Esophagus muscularis mucosa (tissue), 4 donors: ENCODE data around the gene NRP1. TPM values are rescaled to one million over a fixed set of nuclear protein-coding genes. Genes with fewer than 3 reads are reported as not detected.

Experiments
- DNase-seq: peaks from one replicate; pipeline ENCODE4 v3.0.0-alpha.2; 2017; ENCODE audit errors: extremely low spot score
- H3K27ac ChIP-seq, 4 donors: fragments of 200-600 bp; sonication (generic); replicated peaks in 1 of 4; 1 replicate in 3 of 4; 2 replicates in 1 of 4; pipeline ENCODE4 v1.5.1; 2016 to 2019; ENCODE audit warnings: mild to moderate bottlenecking in 1 of 4
- H3K27me3 ChIP-seq, 4 donors: fragments of 200-600 bp; sonication (generic); one replicate each; pipeline versions ENCODE4 v1.5.1 to v1.6.0; 2016 to 2019
- H3K36me3 ChIP-seq, 4 donors: fragments of 200-600 bp; sonication (generic); one replicate each; pipeline ENCODE4 v1.5.1; 2016 to 2019
- H3K4me1 ChIP-seq, 4 donors: fragments of 200-600 bp; sonication (generic); one replicate each; pipeline ENCODE4 v1.5.1; 2016 to 2019
- H3K4me3 ChIP-seq, 4 donors: fragments of 200-600 bp; sonication (generic); 1 replicate in 2 of 4; 2 replicates in 2 of 4; pipeline ENCODE4 v1.5.1; 2016 to 2019; ENCODE audit warnings: mild to moderate bottlenecking in 4 of 4, moderate library complexity in 1 of 4
- H3K9me3 ChIP-seq, 4 donors: fragments of 200-600 bp; sonication (generic); 1 replicate in 3 of 4; 2 replicates in 1 of 4; pipeline ENCODE4 v1.5.1; 2016 to 2019
- EP300 ChIP-seq: sonication (generic); formaldehyde crosslinking; IDR thresholded peaks from one replicate; pipeline ENCODE4 v1.6.1; 2017; ENCODE audit warnings: antibody characterized with exemption
- POLR2A ChIP-seq: fragments of 450-650 bp; IDR thresholded peaks from one replicate; pipeline ENCODE4 v1.6.1; 2017; ENCODE audit warnings: antibody characterized with exemption, moderate library complexity, mild to moderate bottlenecking, low read depth
- POLR2AphosphoS5 ChIP-seq, 2 donors: sonication (generic); formaldehyde crosslinking; IDR thresholded peaks; one replicate each; pipeline ENCODE4 v1.6.1; 2017; ENCODE audit warnings: antibody characterized with exemption in 2 of 2
- WGBS: methylation state at CpG from one replicate; pipeline ENCODE4 v1.1.5; 2018; 5-methylcytosine and 5-hydroxymethylcytosine counted together
- intact Hi-C: fragments of 100-400 bp; cut with DNase I; formaldehyde crosslinking; loops from one replicate; pipeline ENCODE4 v1.15.1; 2023
- total RNA-seq, 4 donors: library from RNA; depleted of rRNA; stranded (reverse); fragments of >200 nt; gene quantifications; one replicate each; pipeline versions ENCODE4 v1.1.0 to v1.2.1, GENCODE V29; 2016
- TF ChIP-seq, protein P1 (sequence below), 3 experiments: fragments of 200-600 bp in 2 of 3; fragments of 450-650 bp in 1 of 3; sonication (generic) in 2 of 3; IDR thresholded peaks; one replicate each; pipeline ENCODE4 v1.5.1; 2017 to 2019; ENCODE audit warnings: antibody characterized with exemption in 3 of 3, mild to moderate bottlenecking in 2 of 3, moderate library complexity in 1 of 3

Gene NRP1
- total RNA-seq, 4 donors from 2014 or later, result 36.5 to 64.4 (median 54.1) TPM

DNA sequence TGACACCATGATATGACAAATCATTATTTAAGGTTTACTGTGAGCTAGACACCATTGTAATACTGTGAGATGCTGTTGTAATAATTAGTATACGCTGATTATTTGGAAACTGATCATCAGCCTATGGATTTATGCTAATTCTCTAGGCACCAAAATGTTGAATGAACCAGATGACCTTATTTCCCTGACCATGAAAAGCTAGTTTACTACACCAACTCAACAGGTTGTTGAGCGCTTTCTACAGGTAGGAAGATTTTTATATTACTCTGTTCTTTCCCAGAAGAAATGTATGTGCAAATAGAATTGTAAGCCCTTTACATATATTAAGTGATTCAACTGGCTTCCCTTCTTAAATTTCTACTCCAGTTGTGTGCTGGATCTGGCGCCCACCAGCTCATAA, 6.2 kb downstream of the NRP1 start:
- no peak for TF ChIP-seq POLR2A
- no peak for TF ChIP-seq EP300
- no peak for TF ChIP-seq POLR2AphosphoS5 (IDR thresholded peaks at IDR 0.05)
- TF ChIP-seq, protein P1, sequence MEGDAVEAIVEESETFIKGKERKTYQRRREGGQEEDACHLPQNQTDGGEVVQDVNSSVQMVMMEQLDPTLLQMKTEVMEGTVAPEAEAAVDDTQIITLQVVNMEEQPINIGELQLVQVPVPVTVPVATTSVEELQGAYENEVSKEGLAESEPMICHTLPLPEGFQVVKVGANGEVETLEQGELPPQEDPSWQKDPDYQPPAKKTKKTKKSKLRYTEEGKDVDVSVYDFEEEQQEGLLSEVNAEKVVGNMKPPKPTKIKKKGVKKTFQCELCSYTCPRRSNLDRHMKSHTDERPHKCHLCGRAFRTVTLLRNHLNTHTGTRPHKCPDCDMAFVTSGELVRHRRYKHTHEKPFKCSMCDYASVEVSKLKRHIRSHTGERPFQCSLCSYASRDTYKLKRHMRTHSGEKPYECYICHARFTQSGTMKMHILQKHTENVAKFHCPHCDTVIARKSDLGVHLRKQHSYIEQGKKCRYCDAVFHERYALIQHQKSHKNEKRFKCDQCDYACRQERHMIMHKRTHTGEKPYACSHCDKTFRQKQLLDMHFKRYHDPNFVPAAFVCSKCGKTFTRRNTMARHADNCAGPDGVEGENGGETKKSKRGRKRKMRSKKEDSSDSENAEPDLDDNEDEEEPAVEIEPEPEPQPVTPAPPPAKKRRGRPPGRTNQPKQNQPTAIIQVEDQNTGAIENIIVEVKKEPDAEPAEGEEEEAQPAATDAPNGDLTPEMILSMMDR (IDR thresholded peaks at IDR 0.05), result no peak
- no peak for DNase-seq
- Histone ChIP-seq H3K36me3 (peaks cover 0 to 31% (median 9%) of the 10 kb centered on the region in 4 donors), H3K27me3 (no peaks in the 10 kb centered on the region), H3K4me3 (no peak overlapping the region), H3K4me1 (peaks cover 58 to 92% (median 81%) of the 10 kb centered on the region in 4 donors), H3K9me3 (no peaks in the 10 kb centered on the region), H3K27ac (peak overlapping the region; percentile 5 to 47 (median 32))
- WGBS, result 94% methylated on average over 3 of the region's 3 CpGs
- intact Hi-C loops, result no loop called here

DNA sequence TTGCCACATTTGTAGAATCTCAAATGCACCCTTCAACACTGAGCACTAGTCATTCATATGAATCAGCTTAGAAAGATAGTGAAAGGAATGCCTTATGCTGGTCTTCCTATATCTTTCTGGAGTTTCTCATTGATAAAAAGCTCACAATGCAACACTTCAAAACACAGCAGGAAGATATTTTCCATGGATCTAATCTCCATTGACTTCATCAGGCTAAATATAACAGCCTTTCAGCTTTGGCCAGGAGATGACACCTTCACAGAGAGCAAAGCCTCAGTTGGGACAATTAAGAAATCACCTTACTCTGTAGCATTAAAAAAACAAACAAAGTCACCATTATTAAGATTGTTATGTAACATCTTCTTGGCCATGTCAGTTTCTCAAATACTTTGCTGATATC, 6.7 kb downstream of the NRP1 start:
- no peak overlapping the region for H3K4me3 ChIP-seq
- no peak for DNase-seq
- no peaks in the 10 kb centered on the region for H3K27me3 ChIP-seq
- H3K36me3 ChIP-seq, result peaks cover 0 to 31% (median 9%) of the 10 kb centered on the region in 4 donors
- H3K27ac ChIP-seq, result peak overlapping the region; percentile 5 to 47 (median 32)
- intact Hi-C loops, result no loop called here
- TF ChIP-seq EP300 (no peak), POLR2AphosphoS5 (IDR thresholded peaks at IDR 0.05) (no peak), POLR2A (no peak)
- TF ChIP-seq, protein P1 (IDR thresholded peaks at IDR 0.05), result peak; percentile 28 to 35 (median 31)
- H3K4me1 ChIP-seq, result peaks cover 58 to 89% (median 76%) of the 10 kb centered on the region in 4 donors
- no peaks in the 10 kb centered on the region for H3K9me3 ChIP-seq

DNA sequence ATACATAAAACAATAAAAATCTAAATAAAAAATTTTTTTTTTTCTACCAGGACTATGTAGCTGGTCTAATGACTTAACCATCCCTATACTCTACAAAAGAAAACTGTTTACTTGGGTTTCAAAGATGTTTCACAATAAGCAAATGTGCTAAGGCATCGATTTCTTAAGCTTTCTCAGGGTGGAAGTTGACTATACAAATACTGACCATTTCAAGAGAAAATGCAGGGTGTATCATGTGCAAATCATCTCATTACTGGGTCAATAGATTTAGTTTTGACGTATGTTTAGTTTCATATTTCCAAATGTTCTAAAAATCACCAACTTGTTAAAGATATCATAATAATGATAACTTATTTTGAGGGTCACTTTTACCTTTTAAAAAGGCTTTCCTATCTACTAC, 7.5 kb downstream of the NRP1 start:
- no peak for DNase-seq
- Histone ChIP-seq H3K36me3 (peaks cover 0 to 31% (median 9%) of the 10 kb centered on the region in 4 donors), H3K27ac (peak overlapping the region in 3 of 4 donors; percentile 20 to 47 (median 43)), H3K27me3 (no peaks in the 10 kb centered on the region), H3K4me1 (peaks cover 63 to 90% (median 76%) of the 10 kb centered on the region in 4 donors), H3K9me3 (no peaks in the 10 kb centered on the region), H3K4me3 (peak overlapping the region in 2 of 4 donors; percentile 5 to 25)
- intact Hi-C loops, result no loop called here
- TF ChIP-seq EP300 (no peak), POLR2AphosphoS5 (IDR thresholded peaks at IDR 0.05) (no peak), POLR2A (no peak)
- TF ChIP-seq, protein P1 (IDR thresholded peaks at IDR 0.05), result no peak
- 70% methylated on average over 2 of the region's 2 CpGs for whole genome bisulfite sequencing

DNA sequence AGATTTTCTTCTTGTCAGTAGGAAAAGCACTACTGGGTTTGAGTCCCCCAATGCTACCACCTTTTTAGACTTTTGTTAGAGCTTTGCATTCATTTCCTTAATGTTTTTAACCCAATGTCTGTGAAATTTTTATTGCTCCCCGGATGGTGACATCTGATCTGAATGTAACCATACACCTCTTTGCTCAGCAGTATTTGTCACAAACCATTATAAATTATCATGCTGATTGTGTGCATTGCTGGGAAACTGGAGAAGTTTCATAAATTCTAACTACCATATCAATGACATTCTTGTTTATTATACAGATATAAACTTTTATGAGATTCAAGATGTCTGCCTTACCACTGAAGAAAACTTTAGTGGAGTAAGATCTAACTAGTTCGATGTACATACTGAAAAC, 8.5 kb downstream of the NRP1 start:
- TF ChIP-seq EP300 (no peak), POLR2A (no peak), POLR2AphosphoS5 (IDR thresholded peaks at IDR 0.05) (no peak)
- TF ChIP-seq, protein P1 (IDR thresholded peaks at IDR 0.05), result no peak
- Histone ChIP-seq H3K4me1 (peaks cover 67 to 88% (median 73%) of the 10 kb centered on the region in 4 donors), H3K4me3 (peak overlapping the region; percentile 5 to 25 (median 22)), H3K27me3 (no peaks in the 10 kb centered on the region), H3K36me3 (peaks cover 0 to 33% (median 9%) of the 10 kb centered on the region in 4 donors), H3K27ac (peak overlapping the region in 3 of 4 donors; percentile 21 to 47 (median 43)), H3K9me3 (no peaks in the 10 kb centered on the region)
- 39% methylated on average over 2 of the region's 2 CpGs for WGBS
- intact Hi-C loops, result no loop called here
- no peak for DNase-seq

DNA sequence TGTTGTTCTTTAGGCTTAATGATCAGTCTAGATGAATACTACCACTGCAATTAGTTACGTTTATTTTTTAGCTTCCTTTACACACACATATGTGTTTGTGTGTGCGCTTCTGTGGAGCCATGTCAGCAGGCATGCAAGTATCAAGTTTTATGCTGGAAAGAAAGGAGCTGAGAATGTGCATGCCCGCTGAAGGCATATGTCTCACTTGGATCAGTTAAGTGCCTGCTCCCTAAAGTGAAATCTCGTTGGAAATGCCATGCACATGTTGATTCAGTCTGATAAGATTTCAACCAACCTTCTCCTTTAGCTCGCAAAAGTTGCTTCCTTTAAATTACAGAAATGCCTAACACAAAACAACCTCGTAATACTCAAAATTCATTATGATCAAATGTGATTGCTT, 10.7 kb downstream of the NRP1 start:
- TF ChIP-seq POLR2AphosphoS5 (IDR thresholded peaks at IDR 0.05) (no peak), EP300 (no peak), POLR2A (no peak)
- TF ChIP-seq, protein P1 (IDR thresholded peaks at IDR 0.05), result no peak
- H3K4me1 ChIP-seq, result peaks cover 58 to 69% (median 64%) of the 10 kb centered on the region in 4 donors
- 90% methylated on average over 6 of the region's 6 CpGs for WGBS
- peaks cover 0 to 23% (median 2%) of the 10 kb centered on the region in 4 donors for H3K36me3 ChIP-seq
- no peaks in the 10 kb centered on the region for H3K9me3 ChIP-seq
- intact Hi-C loops, result no loop called here
- no peak overlapping the region for H3K4me3 ChIP-seq
- no peak for DNase-seq
- H3K27me3 ChIP-seq, result no peaks in the 10 kb centered on the region
- H3K27ac ChIP-seq, result no peak overlapping the region
